Left colon (tissue), 2 donors: ENCODE results near the gene APBA2. TPM values are rescaled to one million over a fixed set of nuclear protein-coding genes. Genes with fewer than 3 reads are reported as not detected.
"Not testable (repeated sequence)": the region's sequence is repeated elsewhere in the genome, so short reads cannot be mapped to it uniquely, and the experiment has no call there.

Experiments used
- ATAC-seq: fragments of 200-7000 bp; cut with Tn5 transposase; one replicate; pipeline ENCODE4 v1.9.1; 2020; ENCODE audit warnings: mild to moderate bottlenecking, moderate library complexity
- DNase-seq, 2 donors: peaks; one replicate each; pipeline ENCODE4 v3.0.0-alpha.2; 2020
- intact Hi-C, 2 donors: fragments of 100-400 bp; cut with DNase I in 1 of 2; cut with micrococcal nuclease in 1 of 2; formaldehyde crosslinking; loops; one replicate each; pipeline versions ENCODE4 v1.11.2 to v1.14.0; 2022; cut with DNase I, micrococcal nuclease
- total RNA-seq, 2 donors: library from RNA; stranded (reverse); fragmentation: NEBNext Ultra II Directional; extraction: Animal tissue kit (Norgen Biotek cat#: 25700); gene quantifications; one replicate each; pipeline ENCODE4 v1.2.1, GENCODE V29; 2021
- donor health status: DM: no; HTN: no; CAD: no.
- donor health status: DM: yes; HTN: yes; CAD: no.

APBA2 gene
- total RNA-seq, 2 donors from 2014 or later: 1.2 to 1.6 TPM

GRCh38 chr15:29003191-29003839, 117.5 kb downstream of the APBA2 start:
- intact Hi-C loops: no loop called here
- no peak for ATAC-seq
- no peak for DNase-seq

GRCh38 chr15:29003840-29004233, 118.1 kb downstream of the APBA2 start:
- DNase-seq (no peak), ATAC-seq (no peak)
- intact Hi-C loops: no loop called here

GRCh38 chr15:29005931-29006330, 120.2 kb downstream of the APBA2 start:
- no peak for DNase-seq
- no peak for ATAC-seq
- intact Hi-C loops: no loop called here

- intact Hi-C loops: no loop called here
- ATAC-seq (no peak), DNase-seq (no peak)
Observed at GRCh38 chr15:29008846-29009245, 123.1 kb downstream of the APBA2 start.

GRCh38 chr15:29012097-29012496, 126.3 kb downstream of the APBA2 start:
- no peak for ATAC-seq
- DNase-seq: no peak
- intact Hi-C loops: no loop called here

GRCh38 chr15:29014493-29014892, 128.7 kb downstream of the APBA2 start:
- DNase-seq (no peak), ATAC-seq (no peak)
- intact Hi-C loops: no loop called here

- intact Hi-C loops: no loop called here
- ATAC-seq (no peak), DNase-seq (no peak)
Observed at GRCh38 chr15:29016518-29016917, 130.7 kb downstream of the APBA2 start.

GRCh38 chr15:29018120-29018805, 132.5 kb downstream of the APBA2 start:
- intact Hi-C loops: no loop called here
- DNase-seq (no peak), ATAC-seq (no peak)

GRCh38 chr15:29018995-29019976, 133.5 kb downstream of the APBA2 start:
- no peak for DNase-seq
- no peak for ATAC-seq
- intact Hi-C loops: no loop called here

GRCh38 chr15:29021857-29022256, 136.1 kb downstream of the APBA2 start:
- intact Hi-C loops: no loop called here
- ATAC-seq (no peak), DNase-seq (no peak)

- ATAC-seq: no peak
- DNase-seq: no peak
- intact Hi-C loops: no loop called here
Observed at GRCh38 chr15:29024662-29025061, 138.9 kb downstream of the APBA2 start.

- ATAC-seq, DNase-seq, intact Hi-C loops: not testable (repeated sequence)
Observed at GRCh38 chr15:29025411-29025810, 139.6 kb downstream of the APBA2 start.

- DNase-seq, ATAC-seq, intact Hi-C loops: not testable (repeated sequence)
Observed at GRCh38 chr15:29028158-29028557, 142.4 kb downstream of the APBA2 start.

GRCh38 chr15:29029651-29030195, 143.9 kb downstream of the APBA2 start:
- intact Hi-C loops: no loop called here
- ATAC-seq (no peak), DNase-seq (no peak)

GRCh38 chr15:29031502-29032228, 145.9 kb downstream of the APBA2 start:
- ATAC-seq (no peak), DNase-seq (no peak)
- intact Hi-C loops: no loop called here

GRCh38 chr15:29032229-29032625, 146.5 kb downstream of the APBA2 start:
- ATAC-seq (no peak), DNase-seq (no peak)
- intact Hi-C loops: no loop called here

- DNase-seq (no peak), ATAC-seq (no peak)
- intact Hi-C loops: no loop called here
Observed at GRCh38 chr15:29032751-29033150, 147.0 kb downstream of the APBA2 start.

- intact Hi-C loops: no loop called here
- ATAC-seq (no peak), DNase-seq (no peak)
Observed at GRCh38 chr15:29034151-29034550, 148.4 kb downstream of the APBA2 start.
